NCI-H1105 treated with DMSO at 0.1 percent for 48 hours (cell line): ENCODE results near the gene GAK.

Source experiments
- DNase-seq: peaks from one replicate; lab custom pipeline; 2025; lab: John Stamatoyannopoulos, UW

The GAK gene

DNA sequence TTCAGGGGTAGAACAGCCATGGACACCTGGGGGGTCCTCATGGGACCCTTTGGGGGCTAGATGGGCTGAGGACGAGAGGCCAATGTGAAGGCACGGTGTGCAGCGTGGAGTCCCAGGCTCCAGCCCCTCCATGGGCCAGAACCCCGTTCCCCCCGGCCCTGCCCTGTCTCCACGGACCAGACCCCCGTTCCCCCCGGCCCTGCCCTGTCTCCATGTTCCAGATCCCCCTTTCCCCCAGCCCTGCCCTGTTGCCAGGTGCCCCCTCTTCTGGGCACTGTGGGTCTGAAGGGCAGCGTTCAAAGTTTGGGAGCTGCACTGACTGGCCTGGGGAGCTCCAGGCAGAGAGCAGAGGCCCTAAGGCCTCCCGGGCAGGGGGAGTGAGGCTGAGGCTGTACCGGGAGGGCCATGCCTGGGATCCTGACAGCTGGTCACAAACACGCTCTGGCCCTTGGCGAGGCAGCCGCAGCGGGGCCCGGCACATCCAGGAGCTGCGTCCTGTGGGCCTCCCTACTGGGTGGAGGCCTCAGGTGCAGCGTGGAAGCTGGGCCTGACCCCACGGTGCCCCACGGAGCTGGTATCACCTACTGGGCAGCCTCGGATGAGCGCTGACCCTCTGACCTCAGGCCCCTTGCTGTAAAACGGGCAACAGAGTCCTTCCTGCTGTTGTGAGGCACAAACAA is 32.4 kb upstream of the GAK start:
- DNase-seq: no peak

DNA sequence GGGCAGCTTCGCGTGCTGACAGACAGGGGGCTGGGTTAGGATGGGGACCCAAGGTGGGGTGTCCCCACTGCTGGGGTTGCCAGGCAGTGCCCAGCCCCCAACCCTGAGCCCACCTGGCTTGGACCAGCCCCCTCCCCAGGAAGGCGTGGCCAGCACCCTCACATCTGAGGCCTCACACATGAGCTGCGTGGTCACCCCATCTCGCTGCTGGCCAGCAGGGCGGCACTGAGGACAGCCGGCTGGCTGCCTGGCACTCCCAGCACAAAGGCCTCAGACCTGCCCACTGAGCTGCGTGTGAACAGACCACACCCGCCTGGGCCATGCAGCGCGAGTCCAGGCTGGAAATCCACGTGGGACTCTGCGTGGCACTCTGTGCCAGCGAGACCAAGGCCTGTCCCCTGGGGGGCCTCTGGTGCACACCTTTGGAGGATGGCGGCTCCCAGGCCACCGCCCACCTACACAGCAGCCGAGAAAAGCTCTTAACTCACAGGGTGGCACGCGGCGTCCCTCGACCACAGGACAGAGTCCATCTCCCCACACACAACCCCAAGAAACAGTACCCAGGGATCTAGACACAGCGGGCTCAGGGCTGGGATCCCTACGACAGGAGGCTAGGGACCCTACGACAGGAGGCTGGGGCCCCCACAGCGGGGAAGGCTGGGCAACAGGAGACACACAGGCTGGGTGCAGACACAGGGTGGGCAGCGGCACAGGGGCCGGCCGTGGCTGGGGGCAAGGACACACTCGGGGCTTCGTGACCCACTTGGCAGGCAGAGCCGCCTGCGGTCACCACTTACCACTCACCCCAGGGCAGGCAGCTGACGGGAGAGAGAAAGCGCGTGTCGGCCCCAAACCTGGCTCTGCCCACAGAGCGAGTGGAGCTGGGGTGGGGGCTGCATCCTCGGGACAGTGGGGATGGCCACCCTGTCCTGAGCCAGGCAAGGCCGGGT is 31.4 kb upstream of the GAK start:
- no peak for DNase-seq

DNA sequence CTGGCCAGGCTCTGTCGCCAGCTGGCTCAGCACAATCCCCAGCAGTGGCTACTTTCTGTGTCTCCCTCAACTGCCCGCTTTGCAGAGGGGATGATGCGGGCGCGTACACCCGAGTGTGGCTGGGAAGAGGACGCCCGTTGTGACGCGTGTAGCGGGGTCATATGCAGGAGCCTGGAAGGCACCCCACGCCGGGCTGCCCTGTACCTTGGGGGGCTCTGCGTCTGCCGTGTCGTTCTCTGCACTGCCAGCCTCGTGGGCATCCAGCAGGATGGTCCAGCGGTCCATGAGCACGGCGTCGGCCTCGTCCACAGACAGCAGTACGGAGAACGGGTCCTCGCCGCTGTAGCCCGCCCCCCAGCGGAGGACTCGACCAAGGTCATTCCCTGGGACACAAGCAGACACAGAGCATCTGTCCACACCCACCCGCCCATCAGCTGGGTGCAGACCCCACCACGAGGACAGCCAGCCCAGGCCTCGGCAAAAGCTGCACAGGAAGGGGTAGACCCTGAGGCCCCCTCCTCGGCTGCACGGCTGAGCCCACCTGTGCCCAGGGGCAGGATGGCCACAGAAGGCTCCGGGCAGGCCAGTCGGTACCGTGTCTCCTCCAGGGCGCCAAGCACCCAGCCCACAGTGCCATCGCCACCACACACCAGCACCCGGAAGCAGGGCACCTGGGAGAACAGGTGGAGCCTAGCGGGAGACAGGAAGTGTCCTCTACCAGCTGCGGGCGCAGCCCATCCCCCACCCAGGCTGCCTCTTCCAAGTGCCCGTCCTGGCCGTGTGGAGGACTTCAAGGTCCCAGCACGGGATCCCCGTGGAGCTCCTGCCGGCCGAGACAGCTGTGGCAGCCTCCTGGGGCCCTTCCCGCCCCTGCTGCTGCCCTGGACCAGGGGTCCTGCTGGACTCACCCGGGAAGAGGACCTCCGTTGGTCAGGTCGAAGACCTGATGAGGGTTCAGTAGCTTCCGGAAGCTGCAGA is 30.4 kb upstream of the GAK start:
- no peak for DNase-seq

DNA sequence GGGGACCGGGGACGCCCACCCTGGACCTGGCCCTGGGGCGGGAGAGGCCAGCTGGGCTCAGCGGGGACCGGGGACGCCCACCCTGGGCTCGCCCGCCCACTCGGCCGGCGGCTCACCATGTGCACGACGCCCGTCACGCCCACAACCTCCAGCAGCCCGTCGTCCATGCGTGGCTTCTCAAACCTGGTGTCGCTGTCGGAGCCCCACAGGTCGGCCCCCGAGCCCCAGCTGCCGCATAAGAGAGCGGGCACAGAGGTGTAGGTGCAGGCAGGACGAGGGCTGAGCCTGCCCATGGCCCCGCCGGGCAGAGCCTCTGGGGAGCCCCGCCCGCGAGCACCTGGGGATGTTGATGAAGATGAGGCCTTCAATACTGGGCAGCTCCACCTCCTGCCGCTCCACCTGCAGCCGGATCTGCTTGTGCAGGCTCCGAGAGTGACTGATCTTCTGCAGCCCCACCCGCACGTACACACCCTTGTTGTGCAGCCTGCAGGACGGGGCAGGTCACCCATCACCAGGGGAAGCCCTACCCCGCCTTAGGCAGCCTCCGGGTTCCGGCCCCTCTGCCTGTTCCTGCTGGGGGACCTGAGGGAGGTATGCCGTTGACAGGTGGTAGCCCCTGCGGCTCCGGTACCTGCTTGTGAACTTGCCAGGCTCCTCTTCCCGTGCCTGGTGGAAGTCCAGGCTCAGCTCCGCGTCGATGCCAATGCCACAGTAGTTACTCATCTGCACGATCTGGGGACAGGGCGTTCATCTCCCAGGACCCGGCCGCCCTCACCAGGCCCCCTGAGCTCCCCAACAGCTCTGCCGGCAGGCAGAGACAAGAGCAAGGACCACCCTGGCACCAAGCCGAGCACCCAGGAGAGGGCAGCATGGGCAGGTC is 29.5 kb upstream of the GAK start:
- no peak for DNase-seq

DNA sequence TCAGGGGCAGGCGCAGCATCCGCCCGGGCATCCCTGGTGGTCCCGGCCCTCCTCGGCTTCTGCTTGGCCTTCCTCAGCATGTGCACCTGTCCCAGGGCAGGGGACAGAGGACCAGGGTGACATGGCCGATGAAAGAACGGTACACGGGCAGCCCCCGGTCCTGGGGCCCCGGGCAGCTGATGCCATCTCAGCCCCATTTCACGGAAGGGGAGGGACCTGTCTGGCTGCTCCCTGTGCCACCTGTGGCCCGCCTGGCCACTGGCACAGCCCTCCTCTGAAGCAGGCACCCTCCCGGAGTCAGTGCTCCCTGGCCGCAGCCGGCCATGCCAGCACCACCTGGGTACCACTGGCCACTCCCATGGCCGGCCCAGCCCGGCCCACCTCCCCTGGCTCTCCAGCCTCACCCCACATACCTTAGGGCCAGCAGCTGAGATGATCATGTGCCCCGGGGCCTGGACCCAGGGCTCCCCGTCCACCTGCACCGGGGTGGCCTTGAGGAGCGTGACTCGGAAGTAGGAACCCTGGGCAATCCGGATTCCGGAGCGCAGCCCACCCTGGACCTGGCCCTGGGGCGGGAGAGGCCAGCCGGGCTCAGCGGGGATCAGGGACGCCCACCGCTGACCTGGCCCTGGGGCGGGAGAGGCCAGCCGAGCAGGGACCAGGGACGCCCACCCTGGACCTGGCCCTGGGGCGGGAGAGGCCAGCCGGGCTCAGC is 28.7 kb upstream of the GAK start:
- DNase-seq: no peak

DNA sequence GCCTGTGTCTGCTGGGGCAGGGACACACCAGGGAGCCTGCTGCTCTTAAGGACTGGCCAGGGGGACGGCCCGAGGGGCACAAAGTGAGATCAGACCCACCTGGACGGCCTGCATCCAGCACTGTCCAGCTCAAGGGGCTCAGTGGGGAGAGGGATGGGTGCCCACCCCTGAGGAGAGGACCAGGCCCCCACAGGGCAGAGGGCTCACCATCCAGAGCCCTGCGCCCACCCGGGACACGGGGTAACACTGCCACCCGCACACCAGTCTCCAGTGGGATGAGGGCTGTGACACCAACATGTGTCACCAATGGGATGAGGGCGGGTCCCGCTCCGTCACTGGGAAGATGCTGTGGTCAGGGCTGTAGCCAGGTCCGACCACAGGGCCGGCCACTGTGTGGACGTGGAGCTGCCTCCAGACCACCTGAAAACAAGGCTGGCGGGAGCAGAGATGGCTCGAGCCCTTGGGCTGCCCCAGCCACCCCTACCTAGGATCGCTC is 28.1 kb upstream of the GAK start:
- DNase-seq: no peak

DNA sequence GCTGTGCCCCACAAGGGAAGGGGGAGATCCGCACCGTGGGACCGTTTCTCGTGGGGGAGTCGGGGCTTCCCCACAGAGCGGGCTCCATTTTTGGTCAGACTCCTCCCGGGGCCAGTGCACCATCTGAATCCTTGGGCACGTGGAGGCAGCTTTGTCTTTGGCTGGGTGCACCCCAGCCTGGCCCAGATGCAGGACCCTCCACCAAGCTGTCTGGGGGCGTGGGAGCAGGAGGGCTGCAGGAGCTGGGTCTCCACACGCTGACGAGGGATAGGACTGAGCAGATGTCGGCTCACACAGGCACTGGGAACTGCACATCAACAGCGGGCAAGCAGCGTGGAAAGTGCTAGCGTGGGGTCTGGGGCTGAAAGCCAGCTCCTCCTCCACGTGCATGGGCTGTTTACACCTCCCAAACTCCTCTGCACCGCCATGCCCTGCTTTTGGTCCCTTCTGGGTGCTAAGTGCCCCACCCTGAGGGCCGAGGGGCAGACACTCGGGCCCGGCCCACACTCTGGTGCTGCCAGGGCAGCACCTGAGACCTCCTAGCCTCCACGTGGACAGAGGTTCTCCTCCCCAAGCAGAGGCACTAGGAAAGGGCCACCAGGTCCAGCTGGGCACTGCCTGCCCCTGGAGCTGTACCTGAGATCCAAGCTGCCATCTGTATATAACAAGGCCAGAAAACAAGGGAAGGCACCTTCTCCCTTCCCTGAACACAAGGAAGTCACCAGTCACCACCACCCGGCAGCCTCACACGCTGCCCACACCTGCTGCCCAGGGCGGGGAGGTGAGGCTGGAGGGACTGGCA is 27.4 kb upstream of the GAK start:
- DNase-seq: no peak

DNA sequence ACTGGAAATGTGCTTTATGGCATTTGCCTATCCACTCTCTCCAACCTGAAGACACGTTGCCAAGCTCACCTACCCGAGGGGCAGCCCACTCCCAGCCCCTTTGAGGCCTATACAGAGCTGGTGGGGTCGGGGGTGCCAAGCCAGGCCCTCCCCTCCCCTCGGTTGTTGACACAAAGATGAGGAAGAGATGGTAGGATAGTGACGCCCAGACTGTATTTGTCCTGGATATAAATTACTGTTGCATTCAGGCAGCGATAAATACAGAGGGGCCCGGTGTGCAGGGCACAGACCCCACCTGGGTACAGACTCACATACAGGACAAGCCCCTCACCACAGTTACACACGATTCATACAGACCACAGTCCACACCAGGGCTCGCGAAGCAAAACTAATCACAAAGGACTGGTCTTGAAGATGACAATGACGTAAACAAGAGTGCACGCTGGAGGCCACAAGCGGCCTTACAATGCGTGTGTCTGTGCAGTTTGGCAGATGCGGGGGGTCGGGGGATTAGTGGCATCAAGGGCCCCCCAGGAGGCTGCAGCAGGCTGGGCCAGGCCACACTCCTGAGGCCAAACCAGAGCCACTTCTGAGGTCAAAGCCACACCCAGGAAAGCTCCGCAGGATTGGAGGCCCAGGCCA is 26.7 kb upstream of the GAK start:
- no peak for DNase-seq

DNA sequence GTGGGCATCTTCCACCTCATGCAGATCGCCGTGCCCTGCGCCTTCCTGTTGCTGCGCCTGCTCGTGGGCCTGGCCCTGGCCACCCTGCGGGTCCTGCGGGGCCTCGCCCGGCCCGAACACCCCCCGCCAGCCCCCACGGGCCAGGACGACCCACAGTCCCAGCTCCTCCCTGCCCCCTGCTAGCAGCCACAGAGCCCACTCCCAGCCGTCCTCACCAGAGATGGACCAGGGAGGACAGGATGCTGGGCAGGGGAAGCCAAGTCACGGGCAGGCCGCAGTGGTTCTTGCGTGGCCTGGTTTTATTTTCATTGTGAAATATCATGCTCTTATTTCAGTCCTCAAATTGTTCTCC is 26.2 kb upstream of the GAK start:
- no peak for DNase-seq

DNA sequence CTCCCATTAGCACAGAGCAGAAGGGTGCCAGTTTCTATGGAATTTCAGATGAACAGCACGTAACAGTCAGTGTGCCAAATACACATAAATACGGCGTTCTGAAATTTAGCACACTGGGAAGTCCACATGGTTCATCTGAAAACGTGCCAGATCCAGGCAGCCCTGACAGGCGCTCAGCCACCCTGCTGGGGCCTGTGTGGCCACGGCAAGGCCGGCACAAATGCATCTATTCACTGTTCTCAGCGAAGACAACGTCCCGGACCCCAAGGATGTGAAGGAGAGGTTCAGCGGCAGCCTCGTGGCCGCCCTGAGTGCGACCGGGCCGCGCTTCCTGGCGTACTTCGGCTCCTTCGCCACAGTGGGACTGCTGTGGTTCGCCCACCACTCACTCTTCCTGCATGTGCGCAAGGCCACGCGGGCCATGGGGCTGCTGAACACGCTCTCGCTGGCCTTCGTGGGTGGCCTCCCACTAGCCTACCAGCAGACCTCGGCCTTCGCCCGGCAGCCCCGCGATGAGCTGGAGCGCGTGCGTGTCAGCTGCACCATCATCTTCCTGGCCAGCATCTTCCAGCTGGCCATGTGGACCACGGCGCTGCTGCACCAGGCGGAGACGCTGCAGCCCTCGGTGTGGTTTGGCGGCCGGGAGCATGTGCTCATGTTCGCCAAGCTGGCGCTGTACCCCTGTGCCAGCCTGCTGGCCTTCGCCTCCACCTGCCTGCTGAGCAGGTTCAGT is 25.6 kb upstream of the GAK start:
- DNase-seq: no peak

DNA sequence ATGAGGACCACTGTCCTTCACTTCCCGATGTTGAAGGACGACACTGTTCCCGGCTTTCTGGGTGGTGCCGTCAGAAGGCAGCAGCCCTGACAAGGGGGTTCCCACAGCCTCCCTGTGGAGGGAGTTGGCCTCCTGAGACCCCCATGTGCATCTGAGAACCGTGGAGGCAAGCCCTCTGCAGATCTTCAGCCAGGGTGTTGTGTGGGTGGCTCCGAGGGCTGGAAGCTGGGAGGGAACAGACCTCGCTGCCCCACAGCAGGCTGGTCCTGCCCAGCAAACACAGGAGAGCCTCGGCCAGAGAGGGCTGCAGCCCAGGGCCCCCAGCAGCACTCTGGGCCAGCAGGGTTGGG is 25.1 kb upstream of the GAK start:
- no peak for DNase-seq

DNA sequence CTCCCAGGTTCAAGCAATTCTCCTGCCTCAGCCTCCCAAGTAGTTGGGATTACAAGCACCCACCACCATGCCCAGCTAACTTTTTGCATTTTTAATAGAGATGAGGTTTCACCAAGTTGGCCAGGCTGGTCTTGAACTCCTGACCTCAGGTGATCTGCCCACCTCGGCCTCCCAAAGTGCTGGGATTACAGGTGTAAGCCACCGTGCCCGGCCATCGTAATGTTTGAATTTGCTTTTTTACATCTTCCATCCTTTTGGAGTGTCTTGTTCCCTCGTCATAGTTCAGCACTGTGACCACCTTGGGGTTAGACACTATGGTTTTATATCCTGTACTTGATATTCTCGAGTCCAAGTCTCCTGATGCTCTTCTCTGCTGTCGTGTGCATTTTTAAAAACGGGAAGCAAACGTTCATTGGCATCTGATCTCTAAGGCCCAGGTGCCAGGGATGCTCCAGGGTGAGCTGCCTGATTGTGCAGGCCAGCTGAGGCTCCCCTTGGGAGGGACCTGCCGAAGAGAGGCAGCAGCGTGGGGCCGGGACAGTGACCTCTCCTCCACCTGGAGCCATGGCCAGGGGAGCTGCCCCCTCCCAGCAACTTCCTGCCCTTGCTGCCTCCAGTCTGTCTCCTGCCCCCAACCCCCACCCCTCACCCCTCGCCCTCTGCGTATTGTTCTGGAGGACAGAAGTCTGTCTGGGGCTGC is 24.6 kb upstream of the GAK start:
- no peak for DNase-seq

DNA sequence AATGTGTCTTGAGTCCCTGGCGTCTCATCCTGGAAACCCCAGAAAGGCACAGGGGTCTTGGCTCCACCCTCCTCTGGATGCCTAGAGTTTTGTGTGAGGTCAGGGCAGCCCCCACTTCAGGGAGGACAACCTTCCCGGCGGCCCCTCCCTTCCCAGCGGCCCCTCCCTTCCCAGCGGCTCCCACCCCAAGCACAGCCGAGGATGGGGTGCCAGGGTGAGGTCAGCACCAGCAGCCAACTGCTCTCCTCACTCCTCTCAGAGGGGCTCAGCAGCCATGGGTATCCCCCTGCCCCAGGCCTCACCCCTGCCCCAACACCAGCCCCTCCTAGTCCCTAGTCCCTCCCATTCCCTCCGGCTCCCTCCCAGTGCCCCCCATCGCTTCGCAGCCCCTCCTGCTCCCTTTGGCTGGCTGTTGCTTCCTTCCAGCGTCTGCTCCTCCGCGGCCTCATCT is 23.8 kb upstream of the GAK start:
- DNase-seq: no peak

DNA sequence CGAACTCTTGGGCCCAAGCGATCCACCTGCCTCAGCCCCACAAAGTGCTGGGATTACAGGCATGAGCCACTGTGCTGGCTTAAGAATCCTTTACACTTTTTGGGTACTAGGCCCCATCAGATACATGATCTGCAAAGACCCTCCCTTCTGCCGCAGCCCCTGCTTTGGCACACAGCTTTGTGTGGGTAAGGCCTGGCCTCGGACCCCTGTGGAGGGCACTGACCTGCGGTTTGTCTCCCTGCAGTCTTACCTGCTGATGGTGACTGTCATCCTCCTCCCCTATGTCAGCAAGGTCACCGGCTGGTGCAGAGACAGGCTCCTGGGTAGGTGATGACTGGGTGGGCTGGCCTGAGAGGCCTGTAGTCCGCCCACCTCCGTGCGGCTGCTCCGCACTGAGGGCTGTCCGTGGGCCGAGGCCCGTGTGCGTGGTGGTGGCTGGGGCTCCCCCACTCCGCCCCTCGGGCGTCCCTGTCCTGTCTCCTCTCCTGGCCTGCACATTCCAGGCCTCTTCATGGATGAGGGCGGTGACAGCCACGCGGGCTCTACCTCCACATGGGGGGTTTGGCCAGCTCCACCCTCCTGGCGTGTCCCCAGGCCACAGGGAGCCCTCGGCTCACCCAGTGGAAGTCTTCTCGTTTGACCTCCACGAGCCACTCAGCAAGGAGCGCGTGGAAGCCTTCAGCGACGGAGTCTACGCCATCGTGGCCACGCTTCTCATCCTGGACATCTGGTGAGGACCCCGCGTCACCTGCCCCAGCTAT is 23.2 kb upstream of the GAK start:
- DNase-seq: no peak

DNA sequence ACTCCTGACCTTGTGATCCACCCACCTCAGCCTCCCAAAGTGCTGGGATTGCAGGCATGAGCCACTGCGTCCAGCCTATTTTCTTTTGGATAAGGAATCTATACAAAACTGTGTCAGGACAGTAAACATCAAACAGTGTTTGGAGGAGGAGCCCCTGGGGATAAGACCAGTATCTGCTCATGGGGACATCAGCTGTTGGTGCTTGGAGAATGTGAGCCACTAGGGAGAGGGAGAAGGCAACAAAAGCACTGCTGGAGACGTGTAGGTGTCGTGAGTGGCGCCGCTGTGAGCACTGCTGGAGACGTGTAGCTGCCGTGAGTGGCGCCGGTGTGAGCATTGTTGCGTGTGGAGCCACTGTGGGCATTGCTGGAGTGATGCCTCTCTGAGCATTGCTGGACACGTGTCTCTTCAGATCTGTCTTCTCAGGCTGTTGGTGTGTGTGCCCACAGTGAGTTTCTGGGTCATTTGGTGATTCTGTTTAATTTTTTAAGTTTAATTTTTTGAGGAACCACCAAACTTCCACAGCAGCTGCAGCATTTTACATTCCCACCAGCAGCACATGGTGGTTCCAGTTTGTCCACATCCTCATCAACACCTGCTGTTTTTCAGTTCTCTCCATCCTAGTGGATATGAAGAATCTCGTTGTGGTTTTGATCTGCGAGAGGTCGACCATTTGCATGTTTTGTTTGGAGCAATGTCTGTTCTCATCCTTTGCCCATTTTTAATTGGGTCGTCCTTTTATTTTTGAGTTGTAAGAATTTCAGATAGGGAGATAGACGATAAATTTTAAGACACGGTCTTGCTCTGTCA is 22.3 kb upstream of the GAK start:
- DNase-seq: no peak

DNA sequence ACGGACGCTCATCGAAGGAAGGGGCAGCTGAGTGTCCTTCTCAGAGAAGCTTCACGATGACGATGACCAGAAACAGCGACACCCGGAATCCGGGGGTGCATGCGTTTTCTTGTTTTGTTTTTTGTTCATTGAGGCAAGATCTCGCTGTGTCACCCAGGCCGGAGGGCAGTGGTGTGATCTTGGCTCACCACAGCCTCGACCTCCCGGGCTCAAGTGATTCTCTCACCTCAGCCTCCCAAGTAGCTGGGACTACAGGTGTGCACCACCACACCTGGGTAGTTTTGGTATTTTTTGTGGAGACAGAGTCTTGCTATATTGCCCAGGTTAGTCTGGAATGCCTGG is 21.4 kb upstream of the GAK start:
- DNase-seq: no peak
